ENCODE data around the gene MPC1.

- TF ChIP-seq POLR2AphosphoS5 (IDR thresholded peaks at IDR 0.05) (no peak), CTCF (IDR thresholded peaks at IDR 0.05; ENCODE audit: poor library complexity, severe bottlenecking) (no peak), REST (IDR thresholded peaks at IDR 0.05; ENCODE audit: borderline replicate concordance) (no peak), SMC3 (conservative IDR thresholded peaks at IDR 0.05; ENCODE audit: poor library complexity) (no peak), EP300 (conservative IDR thresholded peaks at IDR 0.05; ENCODE audit: poor library complexity, severe bottlenecking) (no peak), TAF1 (IDR thresholded peaks at IDR 0.05; ENCODE audit: low read depth) (no peak), RAD21 (conservative IDR thresholded peaks at IDR 0.05) (no peak), EZH2 (IDR thresholded peaks at IDR 0.05; ENCODE audit: borderline replicate concordance, insufficient read depth, low read length, poor library complexity, severe bottlenecking) (no peak)
Measured at GRCh38 chr6:166318649-166319600, 63.8 kb downstream of the MPC1 start.
